RWPE1 (cell line): ENCODE results near the gene SRPK2.
A peak's percentile ranks its signal among the peaks of the same experiment; 100 is the strongest.
"Not testable (repeated sequence)": the region's sequence is repeated elsewhere in the genome, so short reads cannot be mapped to it uniquely, and the experiment has no call there.

Experiments used
- CTCF ChIA-PET: fragments of 350-600 bp; sonication (Branson Sonifier 250); formaldehyde crosslinking; extraction: SDS; loops from one replicate; lab custom pipeline; 2021; lab: Yijun Ruan, JAX
- POLR2A ChIA-PET: fragments of 400-600 bp; formaldehyde crosslinking; extraction: SDS; loops from one replicate; lab custom pipeline; 2020; ENCODE audit warnings: antibody characterized with exemption; ENCODE audit not compliant: low non-redundant PET; lab: Yijun Ruan, JAX
- DNase-seq: peaks from one replicate; pipeline ENCODE4 v3.0.0; 2012; ENCODE audit warnings: low spot score
- H3K27ac ChIP-seq: fragments of 450-650 bp; 2 replicates; pipeline ENCODE4 v1.5.1; 2017
- TF ChIP-seq, protein P1 (sequence below): fragments of 450-650 bp; conservative IDR thresholded peaks from 2 replicates; pipeline ENCODE4 v1.5.1; 2017; ENCODE audit warnings: low read depth, mild to moderate bottlenecking

SRPK2 gene

DNA sequence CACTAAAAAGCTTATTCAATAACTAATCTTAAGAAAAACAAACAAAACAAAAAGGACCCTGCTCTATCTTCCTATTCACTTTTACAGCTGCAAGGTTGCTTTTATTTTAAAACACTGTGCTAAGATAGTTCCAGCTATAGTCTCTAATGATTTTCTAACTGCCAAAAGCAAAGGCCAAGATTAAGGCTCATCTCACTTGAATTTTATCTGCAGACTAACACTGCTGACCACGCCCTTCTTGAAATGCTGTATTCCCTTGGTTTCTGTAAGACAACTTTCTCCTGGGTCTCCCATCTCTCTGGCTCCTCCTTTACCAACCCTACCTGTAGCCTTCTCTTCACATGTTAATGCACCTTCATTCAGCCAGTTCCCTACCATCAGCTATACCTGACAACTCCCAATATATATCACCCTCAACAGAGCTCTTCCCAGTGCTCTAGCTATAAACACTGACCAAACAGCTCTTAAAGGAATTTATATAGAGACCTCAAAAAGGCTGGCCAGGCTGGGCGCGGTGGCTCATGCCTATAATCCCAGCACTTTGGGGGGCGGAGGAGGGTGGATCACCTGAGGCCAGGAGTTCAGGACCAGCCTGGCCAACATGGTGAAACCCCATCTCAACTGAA is 11.7 kb downstream of the SRPK2 start:
- no peak for DNase-seq
- CTCF ChIA-PET: no interaction called here
- POLR2A ChIA-PET: no interaction called here
- no peak overlapping the region for H3K27ac ChIP-seq
- TF ChIP-seq, protein P1, sequence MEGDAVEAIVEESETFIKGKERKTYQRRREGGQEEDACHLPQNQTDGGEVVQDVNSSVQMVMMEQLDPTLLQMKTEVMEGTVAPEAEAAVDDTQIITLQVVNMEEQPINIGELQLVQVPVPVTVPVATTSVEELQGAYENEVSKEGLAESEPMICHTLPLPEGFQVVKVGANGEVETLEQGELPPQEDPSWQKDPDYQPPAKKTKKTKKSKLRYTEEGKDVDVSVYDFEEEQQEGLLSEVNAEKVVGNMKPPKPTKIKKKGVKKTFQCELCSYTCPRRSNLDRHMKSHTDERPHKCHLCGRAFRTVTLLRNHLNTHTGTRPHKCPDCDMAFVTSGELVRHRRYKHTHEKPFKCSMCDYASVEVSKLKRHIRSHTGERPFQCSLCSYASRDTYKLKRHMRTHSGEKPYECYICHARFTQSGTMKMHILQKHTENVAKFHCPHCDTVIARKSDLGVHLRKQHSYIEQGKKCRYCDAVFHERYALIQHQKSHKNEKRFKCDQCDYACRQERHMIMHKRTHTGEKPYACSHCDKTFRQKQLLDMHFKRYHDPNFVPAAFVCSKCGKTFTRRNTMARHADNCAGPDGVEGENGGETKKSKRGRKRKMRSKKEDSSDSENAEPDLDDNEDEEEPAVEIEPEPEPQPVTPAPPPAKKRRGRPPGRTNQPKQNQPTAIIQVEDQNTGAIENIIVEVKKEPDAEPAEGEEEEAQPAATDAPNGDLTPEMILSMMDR: no peak

DNA sequence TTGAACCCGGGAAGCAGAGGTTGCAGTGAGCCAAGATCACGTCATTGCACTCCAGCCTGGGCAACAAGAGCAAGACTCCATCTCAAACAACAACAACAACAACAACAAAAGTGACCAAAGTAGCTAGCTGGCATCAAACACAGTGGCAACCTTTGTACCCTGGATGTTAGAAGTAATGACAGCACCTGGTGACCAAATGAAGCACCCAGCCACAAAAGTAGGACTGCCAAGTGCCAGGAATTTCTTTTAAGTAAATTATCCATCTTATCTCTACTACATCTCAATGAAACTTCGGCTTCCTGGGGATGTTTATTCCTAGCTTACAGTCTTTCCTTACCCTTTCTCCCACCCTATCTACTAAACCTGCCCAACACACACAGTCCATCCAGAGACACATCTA is 18.8 kb downstream of the SRPK2 start:
- no peak for DNase-seq
- H3K27ac ChIP-seq: no peak overlapping the region
- ChIA-PET POLR2A (no interaction called here), CTCF (no interaction called here)
- TF ChIP-seq, protein P1: no peak

DNA sequence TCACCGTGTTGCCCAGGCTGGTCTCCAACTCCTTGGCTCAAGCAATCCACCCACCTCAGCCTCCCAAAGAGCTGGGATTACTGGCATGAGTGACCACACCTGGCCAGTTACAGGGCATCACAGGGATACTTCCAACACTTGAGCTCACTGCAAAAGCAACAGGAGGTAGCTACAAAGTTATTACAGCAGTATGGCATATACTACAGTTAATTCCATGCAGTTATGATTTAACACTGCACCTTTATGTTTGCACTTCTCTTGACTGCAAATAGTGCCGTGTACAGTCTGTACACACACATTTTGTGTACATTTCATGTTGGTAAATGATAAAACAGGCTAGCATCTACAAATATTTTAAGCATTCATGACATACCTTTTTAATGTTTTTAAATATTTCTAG is 21.3 kb downstream of the SRPK2 start:
- CTCF ChIA-PET: interaction anchor here (0.6 to 1.0 kb wide), 2 partner anchors 315 to 386 kb away, joined by 3 to 4 read pairs; no protein-coding TSS in a partner anchor
- POLR2A ChIA-PET: no interaction called here
- DNase-seq: no peak
- H3K27ac ChIP-seq: no peak overlapping the region
- TF ChIP-seq, protein P1: no peak

DNA sequence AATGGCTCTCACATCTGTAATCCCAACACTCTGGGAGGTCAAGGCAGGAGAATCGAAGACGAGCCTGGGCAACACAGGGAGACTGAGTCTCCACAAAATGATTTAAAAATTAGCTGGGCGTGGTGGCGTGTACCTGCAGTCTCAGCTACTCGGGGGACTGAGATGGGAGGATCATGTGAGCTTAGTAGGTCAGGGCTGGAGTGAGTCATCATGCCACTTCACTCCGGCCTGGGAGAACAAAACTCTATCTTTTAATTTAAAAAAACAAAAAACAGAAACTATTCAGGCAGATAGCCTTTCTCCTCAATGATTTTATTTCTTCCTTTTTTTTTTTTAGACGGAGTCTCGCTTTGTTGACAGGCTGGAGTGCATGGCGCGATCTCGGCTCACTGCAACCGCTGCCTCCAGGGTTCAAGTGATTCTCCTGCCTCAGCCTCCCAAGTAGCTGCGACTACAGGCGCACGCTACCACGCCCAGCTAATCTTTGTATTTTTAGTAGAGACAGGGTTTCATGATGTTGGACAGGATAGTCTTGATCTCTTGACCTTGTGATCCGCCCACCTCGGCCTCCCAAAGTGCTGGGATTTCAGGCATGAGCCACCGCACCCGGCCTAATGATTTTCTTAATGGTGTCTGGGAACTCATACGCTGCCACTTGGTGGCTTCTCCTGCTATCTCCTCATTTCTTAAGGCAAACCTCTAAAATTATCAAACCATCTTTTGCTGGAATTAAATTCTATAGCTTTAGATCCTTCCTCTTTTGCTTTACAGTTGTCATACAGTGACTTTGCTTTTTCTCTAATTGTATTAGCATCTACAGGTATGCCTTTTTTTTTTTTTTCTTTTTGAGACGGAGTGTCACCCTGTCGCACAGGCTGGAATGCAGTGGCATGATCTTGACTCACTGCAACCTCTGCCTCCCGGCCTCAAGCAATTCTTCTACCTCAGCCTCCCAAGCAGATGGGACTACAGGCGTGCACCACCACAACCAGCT is 22.9 kb downstream of the SRPK2 start:
- TF ChIP-seq, protein P1: no peak
- CTCF ChIA-PET: interaction anchor here (0.6 to 0.9 kb wide), 2 partner anchors 15 to 712 kb away, joined by 3 to 6 read pairs; no protein-coding TSS in a partner anchor
- DNase-seq: no peak
- 0 out of 2 replicates have a peak overlapping the region, but pooled peaks have one; percentile 7 for H3K27ac ChIP-seq
- POLR2A ChIA-PET: no interaction called here

DNA sequence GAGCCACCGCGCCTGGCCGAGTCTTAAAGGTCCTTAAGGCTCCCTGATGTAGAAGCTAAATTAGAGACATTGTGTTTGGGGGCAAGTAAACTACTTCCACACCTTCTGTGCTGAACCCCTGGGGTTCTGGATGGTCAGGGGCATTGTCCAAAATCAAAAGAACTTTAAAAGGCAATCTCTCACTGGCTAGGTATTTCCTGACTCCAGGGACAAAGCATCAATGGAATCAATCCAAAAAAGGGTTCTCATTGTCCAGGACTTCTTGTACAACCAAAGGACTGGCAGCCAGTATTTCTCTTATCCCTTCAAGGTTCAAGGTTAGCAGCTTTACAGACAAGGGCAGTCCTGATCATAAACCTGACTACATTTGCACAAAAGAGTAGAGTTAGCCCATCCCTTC is 24.0 kb downstream of the SRPK2 start:
- POLR2A ChIA-PET: no interaction called here
- DNase-seq: no peak
- CTCF ChIA-PET: interaction anchor here (0.6 to 0.9 kb wide), 2 partner anchors 16 to 1729 kb away, joined by 3 to 4 read pairs; no protein-coding TSS in a partner anchor

DNA sequence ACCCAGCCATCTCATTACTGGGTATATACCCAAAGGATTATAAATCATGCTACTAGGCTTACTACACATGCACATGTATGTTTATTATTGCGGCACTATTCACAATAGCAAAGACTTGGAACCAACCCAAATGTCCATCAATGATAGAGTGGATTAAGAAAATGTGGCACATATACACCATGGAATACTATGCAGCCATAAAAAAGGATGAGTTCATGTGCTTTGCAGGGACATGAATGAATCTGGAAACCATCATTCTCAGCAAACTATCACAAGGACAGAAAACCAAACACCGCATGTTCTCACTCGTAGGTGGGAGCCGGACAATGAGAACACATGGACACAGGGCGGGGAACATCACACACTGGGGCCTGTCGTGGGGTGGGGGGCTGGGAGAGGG is 25.1 kb downstream of the SRPK2 start:
- H3K27ac ChIP-seq, CTCF ChIA-PET, DNase-seq, POLR2A ChIA-PET: not testable (repeated sequence)

More for the DNA sequence above, 24.0 kb downstream of the SRPK2 start:
- no peak overlapping the region for H3K27ac ChIP-seq
- TF ChIP-seq, protein P1: no peak

DNA sequence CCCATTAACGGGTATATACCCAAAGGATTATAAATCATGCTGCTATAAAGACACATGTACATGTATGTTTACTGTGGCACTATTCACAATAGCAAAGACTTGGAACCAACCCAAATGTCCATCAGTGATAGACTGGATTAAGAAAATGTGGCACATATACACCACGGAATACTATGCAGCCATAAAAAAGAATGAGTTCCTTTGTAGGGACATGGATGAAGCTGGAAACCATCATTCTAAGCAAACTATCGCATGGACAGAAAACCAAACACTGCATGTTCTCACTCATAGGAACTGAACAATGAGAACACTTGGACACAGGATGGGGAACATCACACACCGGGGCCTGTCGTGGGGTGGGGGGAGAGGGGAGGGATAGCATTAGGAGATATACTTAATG is 26.0 kb downstream of the SRPK2 start:
- CTCF ChIA-PET, POLR2A ChIA-PET, H3K27ac ChIP-seq, DNase-seq: not testable (repeated sequence)

DNA sequence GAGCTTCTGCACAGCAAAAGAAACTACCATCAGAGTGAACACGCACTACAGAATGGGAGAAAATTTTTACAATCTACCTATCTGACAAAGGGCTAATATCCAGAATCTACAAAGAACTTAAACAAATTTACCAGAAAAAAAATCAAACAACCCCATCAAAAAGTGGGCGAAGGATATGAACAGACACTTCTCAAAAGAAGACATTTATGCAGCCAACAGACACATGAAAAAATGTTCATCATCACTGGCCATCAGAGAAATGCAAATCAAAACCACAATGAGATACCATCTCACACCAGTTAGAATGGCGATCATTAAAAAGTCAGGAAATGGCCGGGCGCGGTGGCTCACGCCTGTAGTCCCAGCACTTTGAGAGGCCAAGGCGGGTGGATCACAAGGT is 26.7 kb downstream of the SRPK2 start:
- H3K27ac ChIP-seq, DNase-seq, CTCF ChIA-PET, POLR2A ChIA-PET: not testable (repeated sequence)

DNA sequence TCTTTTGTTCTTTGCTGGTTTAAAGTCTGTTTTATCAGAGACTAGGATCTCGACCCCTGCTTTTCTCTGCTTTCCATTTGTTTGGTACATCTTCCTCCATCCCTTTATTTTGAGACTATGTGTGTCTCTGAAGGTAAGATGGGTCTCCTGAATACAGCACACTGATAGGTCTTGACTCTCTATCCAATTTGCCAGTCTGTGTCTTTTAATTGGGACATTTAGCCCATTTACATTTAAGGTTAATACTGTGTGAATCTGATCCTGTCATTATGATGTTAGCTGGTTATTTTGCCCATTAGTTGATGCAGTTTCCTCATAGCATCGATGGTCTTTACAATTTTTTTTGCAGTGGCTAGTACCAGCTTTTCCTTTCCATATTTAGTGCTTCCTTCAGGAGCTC is 28.6 kb downstream of the SRPK2 start:
- CTCF ChIA-PET, H3K27ac ChIP-seq, POLR2A ChIA-PET, DNase-seq: not testable (repeated sequence)
